GM06990 (cell line): Measurements from ENCODE around the gene UGT2B17.

Experiments
- DNase-seq: peaks from one replicate; pipeline ENCODE4 v3.0.0-alpha.2; 2011; ENCODE audit not compliant: insufficient read length; ENCODE audit errors: extremely low read depth
- H3K27me3 ChIP-seq: replicated peaks from 2 replicates; pipeline ENCODE4 v1.6.0; 2011; ENCODE audit warnings: low read length; ENCODE audit not compliant: control insufficient read depth, insufficient read depth
- H3K36me3 ChIP-seq: 2 replicates; pipeline ENCODE4 v1.5.1; 2011; ENCODE audit warnings: low read length; ENCODE audit not compliant: control insufficient read depth, insufficient read depth
- H3K4me3 ChIP-seq: replicated peaks from 2 replicates; pipeline ENCODE4 v1.5.1; 2011; ENCODE audit warnings: low read depth, mild to moderate bottlenecking, control low read depth, low read length
- CTCF ChIP-seq: IDR thresholded peaks from 2 replicates; pipeline ENCODE4 v1.5.1; 2011; ENCODE audit warnings: low read length, control low read depth, mild to moderate bottlenecking, inconsistent platforms; ENCODE audit not compliant: insufficient read depth, poor library complexity, severe bottlenecking

UGT2B17 gene

DNA sequence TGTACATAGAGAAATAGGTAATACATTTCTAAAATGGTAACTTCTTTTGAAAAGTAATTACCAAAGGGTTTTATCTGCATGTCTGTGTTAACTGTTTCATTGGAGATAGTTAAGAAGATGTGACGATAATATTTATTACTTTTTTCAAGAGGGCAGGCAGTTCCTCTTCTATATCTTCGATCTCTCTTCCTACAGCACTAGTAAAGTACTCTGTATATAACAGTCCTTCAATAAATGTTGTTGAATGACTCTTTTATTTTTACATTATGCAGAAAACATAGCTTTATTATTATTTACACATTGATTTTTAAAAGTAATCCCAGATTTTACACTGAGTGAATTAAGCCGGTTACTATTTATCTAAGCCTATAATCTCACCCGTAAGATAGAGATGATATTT is 77.1 kb downstream of the UGT2B17 start:
- Histone ChIP-seq H3K36me3 (no peaks in the 10 kb centered on the region), H3K4me3 (no peak overlapping the region), H3K27me3 (no peaks in the 10 kb centered on the region)
- no peak for DNase-seq
- no peak for TF ChIP-seq CTCF

GRCh38 chr4:68498413-68499007 is 77.6 kb downstream of the UGT2B17 start:
- Histone ChIP-seq H3K4me3 (no peak overlapping the region), H3K36me3 (no peaks in the 10 kb centered on the region), H3K27me3 (no peaks in the 10 kb centered on the region)
- peak; percentile 85 for TF ChIP-seq CTCF
- DNase-seq, result no peak

- Histone ChIP-seq H3K4me3 (no peak overlapping the region), H3K27me3 (no peaks in the 10 kb centered on the region), H3K36me3 (no peaks in the 10 kb centered on the region)
- no peak for DNase-seq
- no peak for TF ChIP-seq CTCF
Measured at GRCh38 chr4:68494688-68495087, 81.4 kb downstream of the UGT2B17 start.

DNA sequence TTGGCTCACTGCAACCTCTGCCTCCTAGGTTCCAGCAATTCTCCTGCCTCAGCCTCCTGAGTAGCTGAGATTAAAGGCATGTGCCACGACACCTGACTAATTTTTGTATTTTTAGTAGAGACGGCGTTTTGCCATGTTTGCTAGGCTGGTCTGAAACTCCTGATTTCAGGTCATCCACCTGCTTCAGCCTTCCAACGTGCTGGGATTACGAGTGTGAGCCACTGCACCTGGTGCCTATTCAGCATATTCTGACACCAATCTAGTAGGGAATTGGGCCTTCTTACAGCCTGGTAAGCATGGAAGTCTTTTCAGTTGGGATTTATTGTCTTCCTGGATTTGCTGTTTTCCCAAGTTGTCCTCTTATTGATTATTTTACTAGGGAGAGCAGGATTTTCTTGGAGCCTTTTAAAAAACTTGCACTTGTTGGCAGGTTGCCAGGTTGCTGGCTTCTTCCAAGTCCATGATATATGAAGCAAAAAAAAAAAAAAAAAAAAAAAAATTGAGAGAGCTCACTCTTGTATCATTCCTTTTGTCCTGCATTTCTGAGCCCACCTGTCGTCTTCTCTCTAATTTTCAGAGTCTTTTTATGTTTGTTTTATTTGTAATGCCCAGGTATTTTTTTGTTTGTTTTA is 85.2 kb downstream of the UGT2B17 start:
- Histone ChIP-seq H3K36me3 (no peaks in the 10 kb centered on the region), H3K4me3 (no peak overlapping the region), H3K27me3 (no peaks in the 10 kb centered on the region; the same call in 1 of the 2 replicates)
- TF ChIP-seq CTCF, result no peak
- no peak for DNase-seq

DNA sequence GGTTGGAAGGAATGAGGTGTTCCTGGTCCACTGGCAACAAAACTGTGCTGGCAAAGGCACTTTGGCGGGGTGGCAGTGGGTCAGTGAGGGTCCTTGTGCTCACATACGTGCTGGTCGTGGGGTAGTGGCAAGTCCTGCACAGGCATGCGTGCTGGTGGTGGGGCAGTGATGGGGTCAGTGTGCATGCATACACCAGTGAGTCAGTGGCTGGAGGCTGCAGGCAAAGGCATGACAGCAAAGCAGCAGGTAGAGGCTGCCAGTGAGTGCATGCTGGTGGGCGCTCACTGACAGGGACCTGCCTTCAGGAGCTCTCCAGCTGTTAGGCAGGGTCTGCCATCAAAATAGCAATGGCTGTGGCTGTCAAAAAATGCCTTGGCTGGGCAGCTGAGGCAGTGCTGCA is 86.8 kb downstream of the UGT2B17 start:
- H3K27me3 ChIP-seq, result no peaks in the 10 kb centered on the region; the same call in 1 of the 2 replicates
- H3K36me3 ChIP-seq, result no peaks in the 10 kb centered on the region
- DNase-seq, result no peak
- no peak for TF ChIP-seq CTCF
- no peak overlapping the region for H3K4me3 ChIP-seq
